NCI-H774 (cell line): Measurements from ENCODE around the gene HDAC4.

Source experiments
- DNase-seq: peaks from one replicate; lab custom pipeline; 2025; lab: John Stamatoyannopoulos, UW

The HDAC4 gene

GRCh38 chr2:239153806-239154591 is 246.8 kb downstream of the HDAC4 start:
- no peak for DNase-seq

DNA sequence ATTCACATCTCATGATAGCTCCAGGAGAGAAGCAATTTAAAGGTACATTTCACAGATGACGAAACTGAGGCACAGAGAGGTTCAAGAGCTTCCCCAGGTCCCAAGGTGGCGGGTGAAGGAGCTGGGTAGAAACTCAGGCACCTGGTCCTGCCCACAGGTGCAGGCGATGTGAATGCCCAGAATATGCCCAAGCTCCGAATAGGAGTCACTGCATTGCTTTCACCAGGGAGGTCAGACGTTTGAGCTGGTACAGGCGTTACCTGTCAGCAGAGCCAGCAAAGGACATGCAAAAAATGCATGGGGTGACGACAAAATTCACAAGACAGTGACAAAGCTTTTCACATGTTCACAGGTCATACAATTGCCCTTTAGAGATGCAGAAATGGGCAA is 247.9 kb downstream of the HDAC4 start:
- DNase-seq: no peak

- no peak for DNase-seq
Observed at GRCh38 chr2:239152239-239152915, 248.4 kb downstream of the HDAC4 start.

DNA sequence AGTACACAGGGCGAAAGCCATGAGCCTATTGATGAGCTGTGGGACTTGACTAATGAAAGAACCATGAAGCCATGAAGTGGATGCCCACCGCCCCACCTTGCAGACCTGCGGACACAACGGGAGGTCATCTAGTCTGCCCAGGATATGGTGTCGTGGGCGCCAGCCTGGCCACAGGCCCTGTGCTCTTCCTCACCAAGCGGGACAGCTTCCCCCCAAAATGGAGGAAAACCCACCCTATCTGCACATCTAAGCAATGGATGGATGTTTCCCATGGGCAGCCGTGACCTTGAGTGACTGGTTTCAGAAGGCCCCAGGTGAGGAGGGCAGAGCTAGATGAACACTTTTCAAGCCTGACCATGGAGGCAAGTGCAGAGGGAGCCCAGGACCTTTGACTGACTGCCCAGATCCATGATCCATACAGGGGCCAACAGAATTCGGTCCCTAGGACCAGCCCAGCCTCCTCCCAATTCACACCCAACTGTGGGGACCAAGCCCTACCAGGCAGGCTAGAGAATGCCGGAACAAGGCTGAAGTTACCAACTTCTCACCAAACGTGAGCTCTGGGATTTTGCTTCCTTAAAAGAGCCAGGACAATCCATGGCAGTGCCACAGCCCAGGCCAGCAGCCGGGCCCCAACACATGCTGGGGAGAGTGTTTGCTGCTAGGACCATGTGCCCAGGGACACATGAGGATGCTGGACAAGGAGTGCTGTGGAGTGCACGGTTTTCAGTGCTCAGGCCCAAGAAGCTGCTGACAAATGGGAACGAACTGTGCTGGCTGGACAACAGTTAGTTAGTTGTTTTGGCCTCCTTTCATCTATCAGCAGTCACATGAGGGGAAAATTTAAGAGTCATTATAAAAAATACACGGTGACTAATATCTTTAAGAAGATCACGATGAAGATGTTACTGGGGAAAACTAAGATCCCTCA is 249.4 kb downstream of the HDAC4 start:
- no peak for DNase-seq

DNA sequence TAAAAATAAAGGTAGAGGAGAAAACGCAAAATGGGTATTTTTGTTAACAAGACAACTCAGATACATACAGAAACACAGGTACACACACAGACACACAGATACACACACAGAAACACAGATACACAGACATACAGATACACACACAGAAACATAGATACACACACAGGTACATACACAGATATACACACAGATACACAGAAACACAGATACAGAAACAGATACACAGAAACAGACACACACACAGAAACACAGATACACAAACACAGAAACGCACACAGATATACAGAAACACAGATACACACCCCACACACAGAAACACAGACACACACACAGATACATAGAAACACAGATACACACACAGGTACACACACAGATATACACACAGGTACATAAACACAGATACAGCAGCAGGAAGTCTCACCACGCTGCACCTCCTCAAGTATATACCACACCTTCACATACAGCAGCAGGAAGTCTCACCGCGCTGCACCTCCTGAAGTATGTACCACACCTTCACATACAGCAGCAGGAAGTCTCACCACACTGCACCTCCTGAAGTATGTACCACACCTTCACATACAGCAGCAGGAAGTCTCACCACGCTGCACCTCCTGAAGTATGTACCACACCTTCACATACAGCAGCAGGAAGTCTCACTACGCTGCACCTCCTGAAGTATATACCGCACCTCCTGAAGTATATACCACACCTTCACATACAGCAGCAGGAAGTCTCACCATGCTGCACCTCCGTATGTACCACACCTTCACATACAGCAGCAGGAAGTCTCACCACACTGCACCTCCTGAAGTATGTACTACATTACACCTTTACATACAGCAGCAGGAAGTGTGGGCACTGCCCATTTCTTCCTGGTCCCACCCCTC is 250.5 kb downstream of the HDAC4 start:
- no peak for DNase-seq

GRCh38 chr2:239149501-239149900 is 251.3 kb downstream of the HDAC4 start:
- no peak for DNase-seq

DNA sequence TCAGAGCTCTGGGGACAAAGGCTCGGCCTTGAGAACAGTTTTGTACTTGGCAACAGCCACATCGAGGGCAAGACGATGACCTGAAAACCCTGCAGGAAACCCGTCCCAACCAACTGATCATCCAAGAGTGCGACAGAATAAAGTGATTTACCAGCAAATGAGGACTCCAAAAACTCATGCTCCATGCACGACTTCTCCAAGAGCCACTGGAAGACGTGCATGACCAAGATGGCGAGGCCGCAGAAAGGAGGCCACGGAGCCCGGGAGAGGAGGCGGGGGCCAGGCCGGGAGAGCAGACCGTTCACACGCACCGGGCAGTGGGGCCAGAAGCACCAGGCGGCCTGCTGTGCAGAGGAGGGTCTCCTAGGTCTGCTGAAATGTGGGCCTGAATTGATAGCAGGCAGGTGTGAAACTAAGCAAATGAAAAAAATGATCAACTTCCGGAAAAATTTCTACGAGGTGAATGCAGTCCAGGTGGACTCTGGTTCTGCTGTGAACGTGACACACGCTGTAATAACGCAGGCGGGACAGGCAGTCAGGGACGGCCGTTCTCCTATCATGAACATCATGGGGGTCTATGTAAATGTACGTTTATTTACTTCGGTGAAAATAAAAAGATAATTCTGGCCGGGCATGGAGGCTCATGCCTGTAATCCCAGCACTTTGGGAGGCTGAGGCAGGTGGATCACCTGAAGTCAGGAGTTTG is 252.2 kb downstream of the HDAC4 start:
- no peak for DNase-seq

DNA sequence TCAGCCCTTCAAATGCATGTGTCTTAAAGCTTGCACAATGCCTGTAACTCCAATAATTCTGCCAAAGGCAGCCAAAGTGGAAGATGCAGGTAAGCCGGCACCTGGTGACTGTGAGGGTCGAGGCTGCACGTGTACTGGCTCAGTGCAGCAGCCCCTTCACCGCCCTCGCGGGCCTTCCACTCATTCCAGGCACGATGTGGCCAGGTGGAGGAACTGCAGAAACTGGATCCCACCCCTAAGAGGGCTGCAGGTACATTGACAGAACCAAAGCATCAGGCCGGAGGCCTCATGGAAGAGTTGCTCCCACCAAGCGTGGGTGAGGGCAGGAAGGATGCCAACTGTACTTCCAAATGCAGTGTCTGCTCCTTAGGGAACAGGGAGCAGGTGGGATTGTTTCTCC is 253.4 kb downstream of the HDAC4 start:
- DNase-seq: no peak

GRCh38 chr2:239146741-239147181 is 254.1 kb downstream of the HDAC4 start:
- DNase-seq: no peak

DNA sequence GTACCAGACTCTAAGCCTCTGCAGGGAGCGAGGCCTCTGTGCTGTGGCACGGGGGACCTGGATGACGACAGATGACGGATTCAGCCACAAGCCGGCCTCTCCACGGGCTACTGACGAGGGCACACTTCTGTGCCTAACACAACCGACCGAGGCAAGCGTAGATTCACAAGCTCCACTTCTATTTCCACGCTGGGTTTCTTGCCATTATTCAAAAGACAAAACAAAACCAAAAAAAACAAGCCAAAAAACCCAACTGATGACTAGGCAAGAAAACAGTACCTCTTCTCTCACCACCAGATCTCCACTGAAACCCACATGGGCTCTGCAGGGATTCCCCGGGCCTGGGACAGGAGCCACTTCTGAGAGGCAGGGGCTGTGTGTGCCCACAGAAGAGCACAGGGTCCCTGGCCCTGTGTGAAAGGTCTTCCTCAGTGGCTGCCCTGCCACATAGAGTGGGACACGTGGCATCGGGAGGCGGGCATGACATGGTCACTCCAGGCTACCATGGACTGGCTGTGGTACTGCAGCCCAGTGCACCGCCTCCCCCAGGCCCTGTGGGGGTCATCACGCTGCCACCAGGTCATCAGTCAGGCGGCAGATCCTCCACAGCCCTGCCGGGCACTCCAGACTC is 254.7 kb downstream of the HDAC4 start:
- no peak for DNase-seq

DNA sequence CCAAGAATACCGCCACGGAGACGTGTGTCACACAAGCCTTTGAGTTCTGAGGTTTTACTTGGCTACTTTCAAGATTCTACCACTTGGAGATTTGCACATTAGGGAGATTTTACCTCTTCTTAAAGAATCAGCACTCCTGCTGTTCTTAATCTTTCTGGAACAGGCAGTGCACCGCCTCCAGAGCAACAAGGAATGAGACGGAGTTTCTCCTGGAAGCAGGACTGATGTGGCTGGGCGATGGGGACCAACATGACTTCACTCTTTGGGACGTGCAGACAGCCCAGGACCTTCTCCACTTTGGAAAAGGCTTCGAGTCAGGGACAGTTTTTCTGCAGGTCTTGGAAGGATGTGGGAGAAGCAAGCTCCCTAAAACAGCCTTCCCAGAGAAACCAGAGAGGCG is 255.2 kb downstream of the HDAC4 start:
- DNase-seq: no peak

- DNase-seq: no peak
Observed at GRCh38 chr2:239145106-239145505, 255.7 kb downstream of the HDAC4 start.

DNA sequence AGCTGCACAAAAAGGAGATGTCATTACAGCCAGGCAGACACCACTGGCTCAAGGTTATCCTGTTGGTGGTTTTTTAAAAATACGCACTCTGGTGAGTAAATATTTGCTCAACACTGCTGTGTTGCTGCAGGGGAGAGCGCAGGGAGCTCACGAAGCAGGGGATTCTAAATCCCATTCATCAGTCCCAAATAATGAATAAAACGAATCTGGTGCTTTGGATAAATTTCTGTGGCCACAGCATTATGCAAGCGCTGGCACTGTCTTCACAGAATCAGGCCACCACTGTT is 256.2 kb downstream of the HDAC4 start:
- DNase-seq: peak; percentile 3

- DNase-seq: no peak
Observed at GRCh38 chr2:239143858-239144712, 256.7 kb downstream of the HDAC4 start.

- DNase-seq: no peak
Observed at GRCh38 chr2:239142806-239143205, 258.0 kb downstream of the HDAC4 start.

DNA sequence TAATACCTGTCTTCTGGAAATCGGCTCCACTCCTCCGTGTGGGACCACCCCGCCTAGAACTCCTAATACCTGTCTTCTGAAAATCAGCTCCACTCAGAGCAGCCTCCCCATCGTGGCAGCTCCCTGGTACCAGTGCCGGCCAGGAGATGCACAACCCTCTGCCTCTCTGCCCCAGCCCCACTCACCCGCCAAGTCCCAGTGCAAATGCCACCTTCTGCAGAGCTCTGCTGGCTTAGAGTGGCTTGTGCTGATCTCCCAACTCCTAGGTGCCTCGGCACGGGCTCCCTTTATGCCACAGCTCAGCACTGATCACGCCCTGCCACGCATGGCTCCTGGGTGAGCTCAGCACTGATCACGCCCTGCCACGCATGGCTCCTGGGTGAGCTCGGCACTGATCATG is 258.5 kb downstream of the HDAC4 start:
- no peak for DNase-seq

DNA sequence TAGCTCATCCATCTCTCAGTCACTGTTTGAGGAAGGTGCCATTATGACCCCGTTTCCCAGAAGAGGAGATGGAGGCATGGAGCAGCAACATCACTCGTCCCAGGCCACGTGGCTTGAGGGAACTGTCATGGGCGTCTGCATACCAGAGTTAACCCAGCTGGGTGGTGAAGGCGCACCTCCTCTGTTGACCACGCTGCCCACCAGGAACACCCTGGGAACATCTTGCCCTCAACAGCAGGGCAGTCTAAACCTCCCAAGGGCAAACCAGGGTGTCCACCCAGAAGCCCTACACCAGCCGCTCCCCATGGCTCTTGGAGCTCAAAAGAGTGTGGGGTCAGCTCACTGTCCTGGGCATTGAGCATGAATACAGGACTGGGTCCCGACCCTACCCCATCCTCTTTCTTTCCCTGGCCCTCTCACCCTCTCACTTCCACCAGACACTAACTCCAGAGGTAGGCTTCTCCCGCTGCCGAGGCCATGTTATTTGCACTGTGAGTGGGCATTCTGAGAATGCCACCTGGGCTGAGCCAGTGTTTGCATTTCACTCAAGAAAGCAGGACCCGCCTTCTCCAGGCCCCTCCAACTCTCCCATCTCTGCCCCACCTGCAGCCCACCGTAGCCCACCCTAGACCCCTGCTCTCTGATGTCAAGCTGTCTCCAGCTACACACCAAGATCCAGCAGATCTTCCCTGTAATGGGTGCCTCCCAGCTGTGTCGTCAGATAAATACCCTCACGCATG is 259.6 kb downstream of the HDAC4 start:
- DNase-seq: no peak

DNA sequence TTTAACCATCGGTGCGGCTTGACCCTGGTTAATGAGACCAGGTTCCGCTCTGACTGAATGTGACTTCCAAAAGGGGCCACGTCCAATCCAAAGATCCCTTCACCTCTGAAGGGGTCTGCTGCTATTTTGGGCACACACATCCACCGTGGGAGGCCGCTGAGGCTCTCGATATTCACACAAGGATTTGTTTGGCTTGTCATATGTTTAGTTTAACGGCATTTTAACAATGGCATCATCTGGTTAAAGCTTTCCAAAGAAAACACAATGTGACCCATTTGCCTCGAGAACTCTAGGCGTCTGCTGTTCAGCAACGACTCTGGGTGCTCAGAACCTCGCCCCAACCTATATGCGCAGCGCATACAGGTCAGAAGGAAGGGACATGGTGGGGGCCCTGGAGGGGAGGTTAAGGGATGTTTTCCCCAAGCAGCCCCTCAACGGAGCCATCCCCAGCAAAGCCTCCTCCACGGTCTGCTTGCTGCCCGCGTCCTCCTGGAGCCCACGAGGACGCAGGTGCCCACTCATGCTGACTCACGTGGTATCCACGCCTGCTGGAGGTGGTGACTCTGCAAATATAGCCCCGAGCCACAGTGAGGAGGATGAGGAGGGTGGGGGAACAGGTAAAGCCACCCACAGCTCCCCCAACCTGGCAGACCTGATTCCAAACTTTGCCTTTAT is 260.3 kb downstream of the HDAC4 start:
- no peak for DNase-seq
